Mesothelial cell of epicardium (in vitro differentiated cells): ENCODE measurements around the gene SELENOF. TPM values are rescaled to one million over a fixed set of nuclear protein-coding genes. Genes with fewer than 3 reads are reported as not detected.
"Not testable (repeated sequence)": the region's sequence is repeated elsewhere in the genome, so short reads cannot be mapped to it uniquely, and the experiment has no call there.

Experiments used
- DNase-seq, 2 experiments: peaks; one replicate each; pipeline ENCODE4 v3.0.0; 2021; ENCODE audit warnings: low spot score in 2 of 2; ENCODE audit not compliant: unreplicated experiment in 2 of 2
- H3K27ac Mint-ChIP-seq: 2 replicates; pipeline ENCODE4 v1.8.0; 2021; ENCODE audit warnings: mixed read lengths
- H3K27me3 Mint-ChIP-seq: 2 replicates; pipeline ENCODE4 v1.8.0; 2021; ENCODE audit warnings: low read depth, mixed read lengths
- H3K36me3 Mint-ChIP-seq: 2 replicates; pipeline ENCODE4 v1.8.0; 2021; ENCODE audit warnings: mixed read lengths
- H3K4me1 Mint-ChIP-seq: 2 replicates; pipeline ENCODE4 v1.8.0; 2021; ENCODE audit warnings: mixed read lengths
- H3K4me3 Mint-ChIP-seq: 2 replicates; pipeline ENCODE4 v1.8.0; 2021; ENCODE audit warnings: mild to moderate bottlenecking, moderate library complexity, mixed read lengths
- H3K9me3 Mint-ChIP-seq: 2 replicates; pipeline ENCODE4 v1.8.0; 2021; ENCODE audit warnings: mixed read lengths
- total RNA-seq: library from RNA; stranded (reverse); gene quantifications from 3 replicates; pipeline ENCODE4 v1.2.1, GENCODE V29; 2021
- TF ChIP-seq, protein P1 (sequence below): fragments of 200-600 bp; sonication (generic); IDR thresholded peaks from one replicate; pipeline ENCODE4 v1.5.0; 2021; ENCODE audit warnings: antibody characterized with exemption; ENCODE audit not compliant: unreplicated experiment

Gene SELENOF
- total RNA-seq, 1 donor from 2014 or later, result 150 TPM

DNA sequence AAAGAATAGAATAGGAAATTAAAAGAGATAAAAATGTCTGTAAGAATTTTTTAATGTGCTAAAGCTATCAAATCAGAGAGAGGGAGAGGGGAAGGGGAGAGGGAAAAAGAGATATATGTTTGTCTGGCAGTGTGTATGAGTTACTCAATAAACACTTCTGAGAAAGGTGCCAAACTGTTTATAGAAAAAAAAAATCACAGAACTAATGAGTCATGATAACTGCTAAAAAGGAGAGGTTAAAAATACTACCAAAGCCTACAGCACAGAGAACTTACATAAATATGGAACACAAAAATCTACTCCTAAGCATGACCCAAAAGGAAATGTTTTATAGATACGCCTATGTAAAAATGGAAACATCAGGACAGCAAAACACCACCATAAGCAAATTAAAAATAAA lies 45.4 kb downstream of the SELENOF start:
- H3K27ac Mint-ChIP-seq, result no peak overlapping the region

DNA sequence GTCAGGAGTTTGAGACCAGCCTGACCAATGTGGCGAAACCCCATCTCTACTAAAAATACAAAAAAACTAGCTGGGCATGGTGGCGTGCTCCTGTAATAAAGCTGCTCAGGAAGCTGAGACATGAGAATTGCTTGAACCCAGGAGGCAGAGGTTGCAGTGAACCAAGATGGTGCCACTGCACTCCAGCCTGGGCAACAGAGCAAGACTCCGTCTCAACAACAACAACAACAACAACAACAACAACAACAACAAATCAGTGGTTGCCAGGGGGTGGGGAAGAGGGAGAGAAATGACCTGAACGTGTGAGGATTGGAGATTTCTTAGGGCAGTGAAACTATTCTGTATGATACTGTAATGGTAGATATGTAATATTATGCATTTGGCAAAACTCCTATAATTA lies 46.6 kb downstream of the SELENOF start:
- H3K4me1 Mint-ChIP-seq, H3K27me3 Mint-ChIP-seq, DNase-seq, H3K4me3 Mint-ChIP-seq, H3K27ac Mint-ChIP-seq, H3K9me3 Mint-ChIP-seq: not testable (repeated sequence)
- peaks cover 13% of the 10 kb centered on the region for H3K36me3 Mint-ChIP-seq

More for the DNA sequence above, 45.4 kb downstream of the SELENOF start:
- Mint-ChIP-seq H3K36me3 (peaks cover 13% of the 10 kb centered on the region), H3K27me3 (no peaks in the 10 kb centered on the region), H3K9me3 (no peaks in the 10 kb centered on the region), H3K4me1 (no peaks in the 10 kb centered on the region), H3K4me3 (no peak overlapping the region)
- DNase-seq, result no peak
- TF ChIP-seq, protein P1, sequence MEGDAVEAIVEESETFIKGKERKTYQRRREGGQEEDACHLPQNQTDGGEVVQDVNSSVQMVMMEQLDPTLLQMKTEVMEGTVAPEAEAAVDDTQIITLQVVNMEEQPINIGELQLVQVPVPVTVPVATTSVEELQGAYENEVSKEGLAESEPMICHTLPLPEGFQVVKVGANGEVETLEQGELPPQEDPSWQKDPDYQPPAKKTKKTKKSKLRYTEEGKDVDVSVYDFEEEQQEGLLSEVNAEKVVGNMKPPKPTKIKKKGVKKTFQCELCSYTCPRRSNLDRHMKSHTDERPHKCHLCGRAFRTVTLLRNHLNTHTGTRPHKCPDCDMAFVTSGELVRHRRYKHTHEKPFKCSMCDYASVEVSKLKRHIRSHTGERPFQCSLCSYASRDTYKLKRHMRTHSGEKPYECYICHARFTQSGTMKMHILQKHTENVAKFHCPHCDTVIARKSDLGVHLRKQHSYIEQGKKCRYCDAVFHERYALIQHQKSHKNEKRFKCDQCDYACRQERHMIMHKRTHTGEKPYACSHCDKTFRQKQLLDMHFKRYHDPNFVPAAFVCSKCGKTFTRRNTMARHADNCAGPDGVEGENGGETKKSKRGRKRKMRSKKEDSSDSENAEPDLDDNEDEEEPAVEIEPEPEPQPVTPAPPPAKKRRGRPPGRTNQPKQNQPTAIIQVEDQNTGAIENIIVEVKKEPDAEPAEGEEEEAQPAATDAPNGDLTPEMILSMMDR, result no peak

DNA sequence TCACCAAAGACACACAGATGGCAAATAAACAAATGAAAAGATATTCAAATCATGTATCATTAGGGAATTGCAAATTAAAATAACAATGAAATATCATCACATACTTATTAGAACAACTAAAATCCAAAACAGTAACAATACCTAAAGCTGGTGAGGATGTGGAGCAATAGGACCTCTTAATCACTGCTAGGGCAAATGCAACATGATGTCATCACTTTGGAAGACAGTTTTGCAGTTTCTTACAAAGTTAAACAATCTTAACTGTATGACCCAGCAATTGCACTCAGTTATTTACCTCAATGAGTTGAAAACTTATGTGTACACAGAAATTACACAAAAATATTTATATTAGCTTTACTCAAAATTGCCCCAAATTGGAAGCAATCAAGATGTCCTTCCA lies 47.3 kb downstream of the SELENOF start:
- Mint-ChIP-seq H3K9me3 (no peaks in the 10 kb centered on the region), H3K36me3 (peaks cover 13% of the 10 kb centered on the region), H3K4me1 (no peaks in the 10 kb centered on the region), H3K4me3 (no peak overlapping the region), H3K27ac (no peak overlapping the region), H3K27me3 (no peaks in the 10 kb centered on the region)
- TF ChIP-seq, protein P1, result no peak
- DNase-seq, result no peak

DNA sequence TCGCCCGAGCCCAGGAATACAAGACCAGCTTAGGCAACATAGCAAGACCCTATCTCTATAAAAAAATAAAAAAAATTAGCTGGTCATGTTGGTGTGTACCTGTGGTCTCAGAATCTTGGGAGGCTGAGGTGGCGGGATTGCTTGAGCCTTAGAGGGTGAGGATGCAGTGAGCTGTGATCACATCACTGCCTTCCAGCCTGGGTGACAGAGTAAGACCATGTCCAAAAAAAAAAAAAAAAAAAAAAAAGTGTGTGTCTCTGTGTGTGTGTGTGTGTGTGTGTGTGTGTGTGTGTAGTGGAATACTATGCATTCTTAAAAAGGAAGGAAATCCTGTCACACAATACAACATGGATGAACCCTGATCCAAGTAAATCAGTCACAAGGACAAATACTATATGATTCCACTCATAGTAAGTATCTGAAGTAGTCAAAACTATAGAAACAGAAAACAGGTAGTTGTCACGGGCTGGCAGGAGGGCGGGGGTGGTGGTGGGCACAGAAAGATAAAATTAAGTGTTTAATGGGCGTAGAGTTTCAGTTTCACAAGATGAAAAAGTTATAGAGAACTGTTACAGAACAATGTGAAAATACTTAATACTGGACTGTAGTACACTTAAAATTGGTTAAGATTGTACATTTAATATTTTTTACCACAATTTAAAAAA lies 47.8 kb downstream of the SELENOF start:
- no peaks in the 10 kb centered on the region for H3K9me3 Mint-ChIP-seq
- no peaks in the 10 kb centered on the region for H3K4me1 Mint-ChIP-seq
- no peak overlapping the region for H3K27ac Mint-ChIP-seq

DNA sequence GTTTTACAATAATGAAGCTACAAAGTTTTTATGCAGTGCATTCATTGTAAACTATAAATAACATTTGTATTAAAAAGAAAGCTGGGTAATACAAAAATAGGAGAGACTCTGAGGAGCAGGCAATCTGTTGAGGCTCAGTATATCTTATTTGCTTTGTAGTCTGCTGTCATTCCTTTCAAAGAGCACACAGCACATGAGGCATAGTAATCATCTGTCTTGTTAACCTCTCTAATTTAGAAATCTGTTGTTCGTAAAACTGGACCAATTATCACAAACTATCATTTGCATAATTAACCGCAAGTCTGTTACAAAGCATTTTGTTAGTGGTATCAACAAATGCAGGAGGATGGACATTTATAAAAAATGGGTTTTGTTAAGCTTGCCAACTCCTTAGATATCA lies 51.0 kb downstream of the SELENOF start:
- Mint-ChIP-seq H3K27me3 (no peaks in the 10 kb centered on the region), H3K4me1 (no peaks in the 10 kb centered on the region), H3K36me3 (peaks cover 17% of the 10 kb centered on the region), H3K4me3 (no peak overlapping the region), H3K27ac (no peak overlapping the region), H3K9me3 (no peaks in the 10 kb centered on the region)
- DNase-seq, result no peak
- TF ChIP-seq, protein P1, result no peak

More for the DNA sequence above, 47.8 kb downstream of the SELENOF start:
- Mint-ChIP-seq H3K36me3 (peaks cover 17% of the 10 kb centered on the region), H3K4me3 (no peak overlapping the region), H3K27me3 (no peaks in the 10 kb centered on the region)
- DNase-seq, result no peak
- TF ChIP-seq, protein P1, result no peak

DNA sequence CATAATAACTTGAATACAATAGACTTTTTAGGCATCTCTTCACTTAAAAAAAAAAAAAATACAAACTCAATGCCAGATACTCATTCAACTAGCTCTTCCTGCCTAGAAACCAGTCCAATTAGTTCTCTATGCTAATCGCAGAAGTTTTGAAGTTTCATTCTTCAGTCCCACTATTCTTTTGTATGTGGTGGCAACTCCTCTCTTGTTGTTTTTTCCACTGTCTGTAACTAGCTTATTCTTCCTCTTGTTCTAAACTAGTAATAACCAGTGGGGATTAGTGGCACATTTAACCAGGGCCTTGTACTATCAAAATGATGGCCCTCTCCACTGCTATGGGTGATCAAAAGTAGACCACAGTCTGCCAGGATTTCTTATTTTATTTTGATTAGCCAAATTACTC lies 52.5 kb downstream of the SELENOF start:
- Mint-ChIP-seq H3K36me3 (peaks cover 16% of the 10 kb centered on the region), H3K27ac (no peak overlapping the region), H3K27me3 (no peaks in the 10 kb centered on the region), H3K4me1 (no peaks in the 10 kb centered on the region), H3K4me3 (no peak overlapping the region), H3K9me3 (no peaks in the 10 kb centered on the region)
- TF ChIP-seq, protein P1, result no peak
- DNase-seq, result no peak
